ENCODE measurements around the gene DOCK2. TPM values are rescaled to one million over a fixed set of nuclear protein-coding genes. Genes with fewer than 3 reads are reported as not detected.
"Not testable (repeated sequence)": the region's sequence is repeated elsewhere in the genome, so short reads cannot be mapped to it uniquely, and the experiment has no call there.

Gene DOCK2
- polyA plus RNA-seq, 1 donor (not counting 4 experiments of a cell fraction or from before 2014, with no cell fraction given): 0.21 TPM

GRCh38 chr5:169832845-169833244, 195.8 kb downstream of the DOCK2 start:
- no peak overlapping the region for H3K4me2 ChIP-seq (ENCODE audit: control insufficient read depth, extremely low read depth, insufficient read depth, low read depth, low read length)
- no peaks in the 10 kb centered on the region for H3K9me1 ChIP-seq (ENCODE audit: control insufficient read depth, extremely low read depth, insufficient read depth, low read length)
- no peak overlapping the region for H2AFZ ChIP-seq (ENCODE audit: control insufficient read depth, low read length)
- H3K27me3 ChIP-seq (ENCODE audit: control insufficient read depth, extremely low read depth, insufficient read depth, low read length): no peaks in the 10 kb centered on the region
- H3K9ac ChIP-seq (ENCODE audit: control insufficient read depth, extremely low read depth, insufficient read depth, low read length): no peak overlapping the region
- DNase-seq (ENCODE audit: low read depth, low spot score) (no peak), FAIRE-seq (no peak)
- H3K36me3 ChIP-seq (ENCODE audit: control insufficient read depth in 2 of 2, extremely low read depth in 1 of 2, insufficient read depth in 2 of 2, low read length in 2 of 2): no peaks in the 10 kb centered on the region
- no peak for TF ChIP-seq EZH2 (IDR thresholded peaks at IDR 0.05; ENCODE audit: low read length)
- TF ChIP-seq, protein P1, sequence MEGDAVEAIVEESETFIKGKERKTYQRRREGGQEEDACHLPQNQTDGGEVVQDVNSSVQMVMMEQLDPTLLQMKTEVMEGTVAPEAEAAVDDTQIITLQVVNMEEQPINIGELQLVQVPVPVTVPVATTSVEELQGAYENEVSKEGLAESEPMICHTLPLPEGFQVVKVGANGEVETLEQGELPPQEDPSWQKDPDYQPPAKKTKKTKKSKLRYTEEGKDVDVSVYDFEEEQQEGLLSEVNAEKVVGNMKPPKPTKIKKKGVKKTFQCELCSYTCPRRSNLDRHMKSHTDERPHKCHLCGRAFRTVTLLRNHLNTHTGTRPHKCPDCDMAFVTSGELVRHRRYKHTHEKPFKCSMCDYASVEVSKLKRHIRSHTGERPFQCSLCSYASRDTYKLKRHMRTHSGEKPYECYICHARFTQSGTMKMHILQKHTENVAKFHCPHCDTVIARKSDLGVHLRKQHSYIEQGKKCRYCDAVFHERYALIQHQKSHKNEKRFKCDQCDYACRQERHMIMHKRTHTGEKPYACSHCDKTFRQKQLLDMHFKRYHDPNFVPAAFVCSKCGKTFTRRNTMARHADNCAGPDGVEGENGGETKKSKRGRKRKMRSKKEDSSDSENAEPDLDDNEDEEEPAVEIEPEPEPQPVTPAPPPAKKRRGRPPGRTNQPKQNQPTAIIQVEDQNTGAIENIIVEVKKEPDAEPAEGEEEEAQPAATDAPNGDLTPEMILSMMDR (optimal IDR thresholded peaks at IDR 0.05 in 1 of 3, IDR thresholded peaks at IDR 0.05 in 1 of 3, conservative IDR thresholded peaks at IDR 0.05 in 1 of 3; ENCODE audit: extremely low read depth in 1 of 3, insufficient read depth in 2 of 3, low read length in 3 of 3): no peak
- dilution Hi-C loops (cut with MboI; ENCODE audit: extremely low pct_ligation_motif_present, low sequenced_read_pairs): no loop called here
- peaks cover 3% of the 10 kb centered on the region for H3K4me1 ChIP-seq (ENCODE audit: control insufficient read depth, extremely low read depth, insufficient read depth, low read length)
- H3K9me3 ChIP-seq (ENCODE audit: control insufficient read depth, low read depth, low read length): no peaks in the 10 kb centered on the region
- no peak overlapping the region for H3K4me3 ChIP-seq (ENCODE audit: control insufficient read depth in 2 of 3, extremely low read depth in 1 of 3, insufficient read depth in 2 of 3, low read depth in 1 of 3, low read length in 3 of 3)
- no peak overlapping the region for H3K27ac ChIP-seq (ENCODE audit: control insufficient read depth, insufficient read depth, low read length)
- no peaks in the 10 kb centered on the region for H3K79me2 ChIP-seq (ENCODE audit: control insufficient read depth, insufficient read depth, low read length)
- no peaks in the 10 kb centered on the region for H4K20me1 ChIP-seq (ENCODE audit: control insufficient read depth, extremely low read depth, insufficient read depth, low read length)

- H4K20me1 ChIP-seq (ENCODE audit: control insufficient read depth, extremely low read depth, insufficient read depth, low read length); H3K4me3 ChIP-seq (ENCODE audit: control insufficient read depth in 2 of 3, extremely low read depth in 1 of 3, insufficient read depth in 2 of 3, low read depth in 1 of 3, low read length in 3 of 3); dilution Hi-C loops (cut with MboI; ENCODE audit: extremely low pct_ligation_motif_present, low sequenced_read_pairs); H3K36me3 ChIP-seq (ENCODE audit: control insufficient read depth in 2 of 2, extremely low read depth in 1 of 2, insufficient read depth in 2 of 2, low read length in 2 of 2); H2AFZ ChIP-seq (ENCODE audit: control insufficient read depth, low read length); H3K9me1 ChIP-seq (ENCODE audit: control insufficient read depth, extremely low read depth, insufficient read depth, low read length); H3K4me1 ChIP-seq (ENCODE audit: control insufficient read depth, extremely low read depth, insufficient read depth, low read length); H3K79me2 ChIP-seq (ENCODE audit: control insufficient read depth, insufficient read depth, low read length); FAIRE-seq; H3K27me3 ChIP-seq (ENCODE audit: control insufficient read depth, extremely low read depth, insufficient read depth, low read length); H3K9ac ChIP-seq (ENCODE audit: control insufficient read depth, extremely low read depth, insufficient read depth, low read length); H3K27ac ChIP-seq (ENCODE audit: control insufficient read depth, insufficient read depth, low read length); H3K4me2 ChIP-seq (ENCODE audit: control insufficient read depth, extremely low read depth, insufficient read depth, low read depth, low read length); DNase-seq (ENCODE audit: low read depth, low spot score); H3K9me3 ChIP-seq (ENCODE audit: control insufficient read depth, low read depth, low read length): not testable (repeated sequence)
These were observed 196.7 kb downstream of the DOCK2 start for GRCh38 chr5:169833681-169834292.

DNA sequence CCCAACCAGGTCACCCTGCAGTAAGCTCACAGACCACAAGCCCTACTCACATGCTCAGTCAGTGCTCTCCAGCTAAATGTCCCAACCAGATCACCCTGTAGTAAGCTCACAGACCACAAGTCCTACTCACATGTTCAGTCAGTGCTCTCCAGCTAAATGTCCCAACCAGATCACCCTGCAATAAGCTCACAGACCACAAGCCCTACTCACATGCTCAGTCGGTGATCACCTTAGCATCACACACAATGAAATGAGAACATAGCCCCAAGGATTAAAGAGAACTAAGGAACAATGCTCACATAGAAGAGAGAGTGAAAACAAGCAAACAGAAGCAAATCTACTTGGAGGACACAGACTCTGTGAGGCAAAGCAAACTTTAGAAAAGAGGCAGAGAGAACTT, 197.5 kb downstream of the DOCK2 start:
- dilution Hi-C loops (cut with MboI; ENCODE audit: extremely low pct_ligation_motif_present, low sequenced_read_pairs): not testable (repeated sequence)

More for the DNA sequence above, 197.5 kb downstream of the DOCK2 start:
- not testable (repeated sequence) for H4K20me1 ChIP-seq (ENCODE audit: control insufficient read depth, extremely low read depth, insufficient read depth, low read length); H3K4me2 ChIP-seq (ENCODE audit: control insufficient read depth, extremely low read depth, insufficient read depth, low read depth, low read length); H3K9me1 ChIP-seq (ENCODE audit: control insufficient read depth, extremely low read depth, insufficient read depth, low read length); FAIRE-seq; H3K79me2 ChIP-seq (ENCODE audit: control insufficient read depth, insufficient read depth, low read length); H2AFZ ChIP-seq (ENCODE audit: control insufficient read depth, low read length); H3K27me3 ChIP-seq (ENCODE audit: control insufficient read depth, extremely low read depth, insufficient read depth, low read length); H3K36me3 ChIP-seq (ENCODE audit: control insufficient read depth in 2 of 2, extremely low read depth in 1 of 2, insufficient read depth in 2 of 2, low read length in 2 of 2); H3K4me3 ChIP-seq (ENCODE audit: control insufficient read depth in 2 of 3, extremely low read depth in 1 of 3, insufficient read depth in 2 of 3, low read depth in 1 of 3, low read length in 3 of 3); DNase-seq (ENCODE audit: low read depth, low spot score); H3K4me1 ChIP-seq (ENCODE audit: control insufficient read depth, extremely low read depth, insufficient read depth, low read length); H3K9ac ChIP-seq (ENCODE audit: control insufficient read depth, extremely low read depth, insufficient read depth, low read length); H3K27ac ChIP-seq (ENCODE audit: control insufficient read depth, insufficient read depth, low read length); H3K9me3 ChIP-seq (ENCODE audit: control insufficient read depth, low read depth, low read length)

All from keratinocyte (primary cell).